MM.1S (cell line): ENCODE results near the gene NDUFAF8.

Source experiments
- EZH2 ChIP-seq: fragments of 300-600 bp; sonication (generic); optimal IDR thresholded peaks from 2 replicates; pipeline ENCODE3; 2017; ENCODE audit warnings: low read depth, mild to moderate bottlenecking, antibody characterized with exemption, low read length, mixed read lengths
- EZH2phosphoT487 ChIP-seq: fragments of 300-600 bp; sonication (generic); IDR thresholded peaks from 2 replicates; pipeline ENCODE4 v1.6.1; 2018; ENCODE audit warnings: antibody characterized with exemption, low read length
- TF ChIP-seq, protein P1 (sequence below): fragments of 300-600 bp; sonication (generic); IDR thresholded peaks from 2 replicates; pipeline ENCODE4 v1.5.1; 2016; ENCODE audit warnings: antibody characterized with exemption, low read length, mixed read lengths

DNA sequence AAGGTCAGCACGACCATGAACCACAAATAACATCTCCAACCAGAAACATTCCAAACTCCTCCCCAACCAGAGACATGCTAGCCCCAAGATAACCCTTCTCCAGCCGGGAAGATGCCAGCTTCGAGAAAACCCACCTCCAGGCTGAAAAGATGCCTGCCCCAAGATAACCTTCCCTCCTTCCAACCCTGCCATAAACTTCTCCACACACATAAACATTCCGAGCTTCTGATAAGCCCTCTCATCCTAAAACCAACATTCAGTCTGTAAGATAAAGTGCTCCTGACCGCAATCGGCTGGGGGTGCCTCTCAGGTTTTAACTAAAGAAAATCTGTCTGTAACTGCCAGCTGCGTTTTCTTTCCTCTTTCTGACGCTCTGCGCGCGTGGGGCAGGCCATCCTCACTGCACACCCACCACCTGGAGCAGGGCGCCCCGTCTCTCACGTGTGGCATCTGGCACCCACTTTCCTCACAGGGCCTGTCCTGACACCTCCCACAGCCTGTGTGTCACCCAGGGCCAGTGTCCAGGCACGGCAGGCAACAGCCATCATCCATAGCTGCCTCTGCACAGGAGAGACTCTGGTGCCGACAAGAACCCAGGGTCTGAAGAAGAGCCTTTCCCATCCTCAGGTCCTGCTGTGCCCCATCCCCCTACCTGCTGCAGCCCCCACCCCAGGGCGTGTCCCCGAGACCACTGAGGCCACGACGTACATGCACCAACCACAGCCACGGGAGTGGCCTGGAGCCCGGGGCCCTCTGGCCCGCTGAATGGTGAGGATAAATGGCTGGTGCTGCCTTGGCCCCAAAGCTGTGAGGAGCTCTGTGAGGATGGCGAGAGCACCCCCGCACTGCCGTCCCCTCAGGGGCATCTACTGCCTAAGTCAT is 3.9 kb upstream of the NDUFAF8 start:
- TF ChIP-seq, protein P1, sequence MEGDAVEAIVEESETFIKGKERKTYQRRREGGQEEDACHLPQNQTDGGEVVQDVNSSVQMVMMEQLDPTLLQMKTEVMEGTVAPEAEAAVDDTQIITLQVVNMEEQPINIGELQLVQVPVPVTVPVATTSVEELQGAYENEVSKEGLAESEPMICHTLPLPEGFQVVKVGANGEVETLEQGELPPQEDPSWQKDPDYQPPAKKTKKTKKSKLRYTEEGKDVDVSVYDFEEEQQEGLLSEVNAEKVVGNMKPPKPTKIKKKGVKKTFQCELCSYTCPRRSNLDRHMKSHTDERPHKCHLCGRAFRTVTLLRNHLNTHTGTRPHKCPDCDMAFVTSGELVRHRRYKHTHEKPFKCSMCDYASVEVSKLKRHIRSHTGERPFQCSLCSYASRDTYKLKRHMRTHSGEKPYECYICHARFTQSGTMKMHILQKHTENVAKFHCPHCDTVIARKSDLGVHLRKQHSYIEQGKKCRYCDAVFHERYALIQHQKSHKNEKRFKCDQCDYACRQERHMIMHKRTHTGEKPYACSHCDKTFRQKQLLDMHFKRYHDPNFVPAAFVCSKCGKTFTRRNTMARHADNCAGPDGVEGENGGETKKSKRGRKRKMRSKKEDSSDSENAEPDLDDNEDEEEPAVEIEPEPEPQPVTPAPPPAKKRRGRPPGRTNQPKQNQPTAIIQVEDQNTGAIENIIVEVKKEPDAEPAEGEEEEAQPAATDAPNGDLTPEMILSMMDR, result no peak
- TF ChIP-seq EZH2 (no peak), EZH2phosphoT487 (no peak)
